ENCODE results near the gene AOC2. TPM values are rescaled to one million over a fixed set of nuclear protein-coding genes. Genes with fewer than 3 reads are reported as not detected.

AOC2 gene
- total RNA-seq, 1 experiment from 2014 or later = 3.7 TPM

GRCh38 chr17:42798383-42799380 lies 45.7 kb upstream of the AOC2 start, which contains the start of the genes CNTD1 and COA3:
TSS of gene CNTD1 (plus strand) at chr17:42798861. CDS start at chr17:42799068, 207 bp downstream.
TSS of gene COA3 (minus strand) at chr17:42798704. CDS start at chr17:42798681, 23 bp downstream.
- Histone ChIP-seq H3K9me2 (ENCODE audit: insufficient read depth) (no peaks in the 10 kb centered on the region), H3K4me1 (replicated peaks; ENCODE audit: insufficient read depth) (peaks cover 12% of the 10 kb centered on the region), H3K27ac (0 out of 2 replicates have a peak within 1 kb of the TSS, but pooled peaks have one; percentile 41), H3K36me3 (ENCODE audit: low read depth) (peaks cover 6% of the 10 kb centered on the region; the same call in 1 of the 2 replicates), H4K20me1 (ENCODE audit: insufficient read depth) (no peaks in the 10 kb centered on the region), H3K4me2 (peak within 1 kb of the TSS; percentile 95), H3K27me3 (ENCODE audit: insufficient read depth, low read depth) (no peaks in the 10 kb centered on the region), H3K79me2 (ENCODE audit: low read depth) (peaks cover 22% of the 10 kb centered on the region), H3K4me3 (peak within 1 kb of the TSS; percentile 88), H3F3A (ENCODE audit: insufficient read depth, low read depth) (no peaks in the 10 kb centered on the region), H3K9me3 (ENCODE audit: insufficient read depth, low read depth) (no peaks in the 10 kb centered on the region), H2AFZ (peak within 1 kb of the TSS; percentile 89)
- CTCF ChIA-PET = interaction anchor here (0.7 kb wide), 1 partner anchor 1733 kb away, joined by 3 read pairs; no protein-coding TSS in a partner anchor
- no peak for TF ChIP-seq CTCF (conservative IDR thresholded peaks at IDR 0.05)
- no peak for TF ChIP-seq EZH2 (IDR thresholded peaks at IDR 0.05; ENCODE audit: low read depth)
- DNase-seq = peak; percentile 72 to 74
- POLR2A ChIA-PET (ENCODE audit: unreplicated experiment) = interaction anchor here (0.5 to 0.8 kb wide), 4 partner anchors 10 to 794 kb away, joined by 3 to 9 read pairs (median 6); no protein-coding TSS in a partner anchor
- intact Hi-C loops (cut with micrococcal nuclease; ENCODE audit: unreplicated experiment) = no loop called here
- no TSS peak for BruUV-seq (replicated peaks)

DNA sequence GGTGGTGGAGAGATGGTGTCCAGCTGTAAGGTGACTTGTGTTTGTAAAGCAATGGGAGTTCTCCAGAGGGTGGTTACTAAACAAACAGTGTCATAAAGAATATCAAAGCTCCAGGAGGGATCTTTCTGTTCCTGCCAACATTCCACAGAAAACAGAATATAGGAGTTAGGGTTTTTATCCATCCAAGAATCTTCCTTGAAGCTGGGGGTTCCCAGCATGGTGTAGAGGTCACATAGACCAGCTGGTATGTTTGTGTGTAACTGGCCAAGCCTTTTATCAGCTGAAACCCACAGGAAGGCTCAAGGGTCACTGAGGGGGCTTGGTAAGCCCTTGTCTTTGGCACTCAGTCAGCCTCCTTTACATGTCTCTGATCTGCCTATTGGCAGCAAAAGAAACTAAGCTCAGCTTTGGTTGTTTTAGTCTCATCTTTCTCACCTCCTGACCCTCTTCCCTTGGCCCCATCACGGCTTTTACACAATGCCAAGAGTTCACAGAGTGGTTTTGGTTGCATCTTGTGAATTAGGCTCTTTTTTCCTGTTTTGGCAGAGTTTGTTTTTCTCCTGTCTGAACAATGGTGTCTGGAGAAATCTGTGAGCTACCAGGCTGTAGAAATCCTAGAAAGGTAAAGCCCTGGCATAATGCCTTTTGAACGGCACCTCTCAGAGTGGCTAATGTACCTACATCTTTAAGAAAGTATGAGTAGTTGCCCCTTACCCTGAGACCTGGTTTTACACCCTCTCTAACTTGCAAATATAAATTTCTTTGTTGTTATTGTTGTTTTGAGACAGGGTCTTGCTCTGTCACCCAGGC lies 41.1 kb upstream of the AOC2 start:
- POLR2A ChIA-PET (ENCODE audit: unreplicated experiment) = interaction anchor here (0.5 to 0.7 kb wide), 3 partner anchors 17 to 778 kb away, joined by 4 to 15 read pairs (median 4); no protein-coding TSS in a partner anchor

More for the DNA sequence above, 41.1 kb upstream of the AOC2 start:
- Histone ChIP-seq H3K79me2 (ENCODE audit: low read depth) (peaks cover 1% of the 10 kb centered on the region; the same call in 1 of the 2 replicates), H3K36me3 (ENCODE audit: low read depth) (no peaks in the 10 kb centered on the region), H3F3A (ENCODE audit: insufficient read depth, low read depth) (no peaks in the 10 kb centered on the region), H3K9me3 (ENCODE audit: insufficient read depth, low read depth) (no peaks in the 10 kb centered on the region), H4K20me1 (ENCODE audit: insufficient read depth) (no peaks in the 10 kb centered on the region), H2AFZ (no peak overlapping the region), H3K4me2 (no peak overlapping the region), H3K4me3 (no peak overlapping the region), H3K9me2 (ENCODE audit: insufficient read depth) (no peaks in the 10 kb centered on the region), H3K27ac (no peak overlapping the region), H3K4me1 (replicated peaks; ENCODE audit: insufficient read depth) (no peaks in the 10 kb centered on the region), H3K27me3 (ENCODE audit: insufficient read depth, low read depth) (no peaks in the 10 kb centered on the region)
- CTCF ChIA-PET = interaction anchor here (1.4 kb wide), 1 partner anchor 21 kb away, joined by 5 read pairs; the partner anchor contains the start of gene BECN1
- no peak for TF ChIP-seq CTCF (conservative IDR thresholded peaks at IDR 0.05)
- TF ChIP-seq EZH2 (IDR thresholded peaks at IDR 0.05; ENCODE audit: low read depth) = no peak
- no peak for DNase-seq
- intact Hi-C loops (cut with micrococcal nuclease; ENCODE audit: unreplicated experiment) = no loop called here
- BruUV-seq (replicated peaks) = no TSS peak
